GM18517 (cell line): ENCODE measurements around the gene CPVL.

Source experiments
- ATAC-seq: cut with Tn5 transposase; IDR thresholded peaks from one replicate; pipeline ENCODE4 v1.9.1; 2021; ENCODE audit warnings: mild to moderate bottlenecking, moderate library complexity; ENCODE audit not compliant: unreplicated experiment

CPVL gene

GRCh38 chr7:29008590-29008989 is 137.7 kb downstream of the CPVL start:
- ATAC-seq = no peak

- ATAC-seq = no peak
Measured at GRCh38 chr7:29007127-29007526, 139.2 kb downstream of the CPVL start.

DNA sequence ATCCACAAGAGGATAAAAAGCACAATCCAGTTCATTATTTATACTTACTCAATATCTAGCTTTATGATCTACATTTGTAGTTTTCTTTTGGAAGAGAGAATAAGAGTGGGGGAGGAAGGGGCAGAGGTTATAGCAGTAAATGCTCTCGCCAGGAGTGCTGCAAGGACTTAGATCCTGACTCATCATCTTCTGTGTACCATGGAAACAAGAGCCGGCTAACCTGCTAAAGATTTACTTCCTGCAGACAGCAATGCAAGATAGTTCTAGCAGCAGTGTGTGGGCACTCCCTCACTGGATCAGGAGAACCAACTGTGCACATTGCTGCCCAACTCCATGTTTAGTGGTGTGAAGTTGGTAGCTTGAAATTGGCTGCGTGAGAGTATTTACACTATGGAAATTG is 140.5 kb downstream of the CPVL start:
- ATAC-seq = no peak

DNA sequence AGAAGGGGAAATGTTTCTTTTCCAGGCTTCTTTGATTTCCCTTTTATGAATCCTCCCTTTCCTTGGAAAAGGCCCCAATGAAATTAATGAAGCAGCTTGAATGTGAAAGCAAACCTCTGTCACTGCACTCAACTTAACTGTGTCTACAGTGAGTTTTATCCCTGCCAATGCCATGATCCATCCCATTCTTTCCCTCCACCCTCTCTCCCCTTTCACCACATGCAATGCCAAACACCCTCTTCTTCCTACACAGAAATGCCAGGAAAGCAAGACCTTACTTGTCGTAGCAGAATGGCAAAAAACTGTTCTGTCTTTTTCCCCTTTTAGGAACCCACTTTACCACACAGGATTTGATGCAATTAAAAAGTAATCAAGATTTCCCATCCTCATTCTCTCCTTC is 140.9 kb downstream of the CPVL start:
- ATAC-seq = no peak

GRCh38 chr7:29003703-29004102 is 142.6 kb downstream of the CPVL start:
- ATAC-seq = no peak

DNA sequence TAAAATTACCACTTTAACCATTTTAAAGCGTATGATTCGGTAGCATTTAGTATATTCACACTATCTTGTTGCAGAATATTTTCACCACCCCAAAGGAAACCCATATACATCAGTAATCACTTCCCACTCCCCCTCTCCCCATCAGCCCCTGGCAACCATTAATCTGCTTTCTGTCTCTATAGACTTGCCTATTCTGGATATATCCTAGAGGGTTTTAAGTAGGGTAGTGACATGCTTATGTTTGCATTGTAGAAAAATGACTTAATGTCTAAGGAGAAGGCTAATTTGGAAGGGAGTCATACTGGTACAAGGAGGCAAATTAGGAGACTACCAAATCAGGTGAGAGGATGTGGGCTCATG is 145.6 kb downstream of the CPVL start:
- ATAC-seq = no peak

GRCh38 chr7:28999895-29000716 is 146.2 kb downstream of the CPVL start:
- ATAC-seq = no peak

- ATAC-seq = no peak
Measured at GRCh38 chr7:28999427-28999826, 146.9 kb downstream of the CPVL start.

DNA sequence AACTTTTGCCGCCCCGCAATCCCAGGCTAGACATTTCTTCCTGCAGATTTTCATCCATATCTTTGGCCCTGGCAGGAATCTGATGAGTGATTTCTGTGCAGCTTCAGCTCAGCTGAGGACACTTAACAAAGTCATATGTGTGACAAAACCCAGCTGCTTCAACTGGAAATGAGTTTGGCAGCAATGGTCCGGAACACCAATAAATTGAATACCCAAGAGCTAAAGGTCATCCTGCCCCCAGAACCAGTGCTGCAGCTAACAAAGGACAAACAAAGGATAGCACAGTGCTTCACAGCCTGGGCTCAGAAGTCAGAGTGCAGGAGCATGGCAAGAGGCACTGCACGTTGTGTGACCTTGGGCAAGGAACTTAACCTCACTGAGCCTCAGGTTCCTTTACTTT is 148.2 kb downstream of the CPVL start:
- no peak for ATAC-seq

- ATAC-seq = no peak
Measured at GRCh38 chr7:28996836-28997235, 149.5 kb downstream of the CPVL start.

GRCh38 chr7:28993371-28993770 is 153.0 kb downstream of the CPVL start:
- no peak for ATAC-seq

DNA sequence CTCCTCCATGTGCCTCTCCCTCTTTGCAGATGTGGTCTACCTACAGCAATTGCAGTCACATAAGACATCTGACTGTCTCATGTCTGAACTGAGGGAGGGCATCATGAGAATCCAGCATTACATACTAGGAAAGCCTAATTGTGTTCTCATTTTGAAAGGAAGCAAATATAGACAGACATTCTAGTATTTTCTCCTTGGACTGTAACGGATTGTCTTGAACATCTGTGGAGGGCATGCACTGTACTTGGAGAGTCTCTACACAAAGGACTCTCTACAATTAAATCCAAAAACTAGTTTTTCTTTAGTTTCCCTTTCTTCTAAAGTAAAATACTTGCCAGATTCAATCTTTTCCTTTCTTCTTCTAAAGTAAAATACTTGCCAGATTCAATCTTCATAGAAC is 153.5 kb downstream of the CPVL start:
- no peak for ATAC-seq

DNA sequence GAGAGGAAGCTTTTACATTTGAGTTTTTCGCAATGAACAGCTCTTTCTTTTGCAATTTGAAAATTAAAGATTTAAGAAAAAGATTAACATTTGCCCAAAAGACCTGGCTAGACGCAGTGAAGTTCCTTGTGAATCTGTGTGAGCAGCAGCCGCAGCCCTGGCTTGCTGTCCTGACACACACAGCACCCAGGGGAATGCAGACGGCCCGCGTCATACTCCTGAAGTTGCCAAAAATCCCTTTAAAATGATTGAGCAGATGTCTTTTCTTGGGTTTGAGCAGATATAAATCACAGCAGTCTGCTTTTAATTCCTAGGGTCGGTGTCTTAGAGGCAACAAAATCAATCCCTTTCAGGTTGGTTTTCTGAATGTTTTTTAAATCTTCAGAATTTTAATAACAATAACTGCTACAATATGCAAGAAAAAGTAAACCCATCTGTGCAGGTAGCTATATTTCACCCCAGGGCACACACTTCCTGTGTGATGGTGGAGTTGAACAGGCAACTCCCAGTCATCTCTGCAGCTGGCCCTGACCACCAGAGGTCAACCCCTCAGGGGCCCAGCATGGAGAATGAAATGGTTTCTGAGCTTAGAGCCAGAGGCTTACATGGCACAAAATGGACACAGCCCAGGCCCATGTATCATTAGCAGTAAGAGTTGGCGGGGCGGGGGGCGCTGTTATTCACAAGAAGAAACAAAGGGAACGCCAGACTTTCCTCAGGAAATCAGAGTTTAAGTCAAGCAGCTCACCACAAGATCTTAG is 156.0 kb downstream of the CPVL start:
- ATAC-seq = no peak

DNA sequence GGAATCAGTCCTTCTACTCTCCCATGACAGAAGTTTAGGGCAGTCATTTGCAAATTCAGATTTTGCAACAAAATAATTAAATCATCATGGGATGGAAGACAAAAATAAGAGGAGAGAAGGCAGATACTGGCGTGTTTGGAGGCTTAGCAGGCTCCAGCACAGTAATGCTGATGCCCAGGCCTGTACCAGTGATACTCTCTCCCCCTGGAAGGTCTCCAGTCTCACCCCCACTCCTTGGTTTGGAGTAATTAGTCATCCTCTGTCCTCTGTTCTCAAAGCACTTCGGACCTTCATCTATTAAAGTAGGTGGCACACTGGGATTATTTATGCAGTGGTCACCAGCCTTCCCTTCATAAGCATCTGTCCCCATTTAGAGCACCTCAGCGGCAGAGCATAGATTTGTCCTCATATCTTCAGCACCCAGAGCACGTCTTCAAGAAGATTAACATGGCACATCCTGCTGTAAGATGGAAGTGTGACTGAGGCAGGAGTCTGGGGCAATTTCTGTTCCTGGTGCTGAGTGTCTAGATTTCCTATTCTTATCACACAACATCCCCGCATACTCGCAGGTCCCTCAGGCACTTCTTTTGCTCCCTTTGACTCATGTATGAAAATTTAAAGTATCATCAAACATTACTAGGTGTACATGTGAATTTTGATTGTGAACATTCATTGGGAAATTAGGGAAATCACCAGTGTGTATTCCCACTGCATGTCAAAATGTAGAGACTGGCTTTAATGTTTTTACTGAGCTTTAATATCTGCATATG is 156.9 kb downstream of the CPVL start:
- ATAC-seq = no peak

DNA sequence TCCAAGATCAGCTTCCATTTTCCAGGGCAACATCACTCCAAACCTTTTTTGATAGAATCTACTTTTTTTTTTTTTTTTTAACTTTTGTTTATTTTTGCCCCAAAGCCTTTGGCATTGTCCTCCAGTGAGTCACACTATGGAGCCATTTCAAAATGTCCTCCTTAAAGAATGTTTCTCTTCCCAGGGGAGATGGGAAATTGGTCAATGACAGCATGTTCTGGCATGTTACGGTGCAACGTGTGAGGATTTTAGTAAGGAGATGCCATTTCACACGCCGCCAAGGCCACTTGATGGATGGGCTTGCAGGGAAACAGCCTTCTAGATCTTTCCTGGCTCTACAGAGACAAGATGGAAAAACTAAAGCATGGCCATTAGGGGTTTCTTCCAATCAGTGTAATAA is 157.5 kb downstream of the CPVL start:
- ATAC-seq = no peak

DNA sequence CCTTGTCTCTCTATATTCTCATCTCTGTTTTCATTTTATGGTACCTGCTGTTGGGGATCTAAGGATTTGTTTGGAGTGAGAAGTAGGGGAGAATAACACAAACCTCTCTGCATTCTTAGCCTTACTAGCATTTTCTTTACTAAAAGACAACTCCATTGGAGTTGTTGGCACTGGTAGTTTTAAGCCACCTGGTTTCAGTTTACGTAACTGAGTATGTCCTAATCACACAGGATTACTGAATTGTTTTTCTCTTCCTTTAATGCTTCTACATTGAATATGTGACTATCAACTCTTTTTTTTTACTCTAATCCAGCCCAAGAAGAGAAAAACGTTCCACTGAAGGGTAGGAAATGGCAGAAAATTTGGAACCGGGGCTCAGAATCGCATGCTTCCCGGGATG is 158.2 kb downstream of the CPVL start:
- no peak for ATAC-seq

- no peak for ATAC-seq
Measured at GRCh38 chr7:28986765-28987110, 159.6 kb downstream of the CPVL start.

DNA sequence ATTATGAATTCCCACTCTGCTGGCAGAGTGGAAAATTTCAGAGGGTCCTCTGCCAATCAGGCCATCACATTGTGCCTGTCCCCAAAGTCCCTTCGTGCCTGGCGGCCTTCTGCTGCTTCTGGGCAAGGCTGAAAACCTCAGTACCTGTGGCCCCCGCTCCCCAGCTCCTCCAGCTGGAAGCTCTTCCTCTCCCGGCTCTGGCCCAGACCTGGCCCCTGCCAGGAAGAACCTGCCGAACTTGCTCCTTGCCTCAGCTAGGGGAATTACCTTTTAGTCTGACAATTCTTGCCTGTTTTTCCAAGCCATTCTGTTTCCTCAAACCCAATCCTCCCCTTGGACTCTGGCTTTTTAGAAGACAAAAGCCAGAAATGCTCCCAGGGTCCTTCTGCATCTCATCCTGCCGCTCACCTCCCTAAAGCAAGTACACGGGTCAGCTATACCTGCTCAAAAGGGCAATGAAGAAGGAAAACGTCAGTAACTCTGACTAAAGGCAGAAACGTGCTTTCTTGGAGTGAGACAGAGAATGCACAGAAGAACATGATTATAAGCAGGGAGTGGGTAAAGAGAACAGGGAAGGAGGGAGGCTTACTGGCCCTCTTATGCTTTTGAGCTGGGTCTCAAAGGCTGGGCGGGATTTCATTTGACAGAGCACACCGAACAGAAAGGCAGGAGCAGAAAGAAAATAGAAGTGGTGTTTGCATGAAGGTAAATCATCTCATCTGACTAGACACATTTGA is 160.1 kb downstream of the CPVL start:
- ATAC-seq = no peak

DNA sequence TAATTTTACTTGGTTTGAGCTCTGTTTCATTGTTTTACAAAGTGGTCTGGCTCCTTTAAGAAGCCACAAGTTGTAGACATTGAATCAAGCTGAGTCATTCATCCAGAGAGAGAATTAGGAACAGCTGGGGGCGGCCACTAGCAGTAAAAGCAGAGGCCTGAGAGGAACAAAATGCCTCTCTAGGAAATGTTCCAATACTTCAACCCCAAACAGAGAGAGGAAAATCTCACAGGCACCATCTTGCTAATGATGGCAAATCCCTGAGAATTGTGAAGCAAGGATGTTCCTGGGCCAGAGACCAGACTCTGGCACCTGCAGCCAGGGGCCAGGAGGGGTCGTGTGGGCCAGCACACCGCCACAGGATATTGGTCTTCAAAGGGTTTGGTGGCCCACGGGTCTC is 161.7 kb downstream of the CPVL start:
- no peak for ATAC-seq

- ATAC-seq = no peak
Measured at GRCh38 chr7:28984217-28984616, 162.1 kb downstream of the CPVL start.
